Mammary epithelial cell (primary cell): ENCODE data around the gene PLEKHM1.
"Not testable (repeated sequence)": the region's sequence is repeated elsewhere in the genome, so short reads cannot be mapped to it uniquely, and the experiment has no call there.

Experiments
- CTCF ChIP-seq, 2 donors: IDR thresholded peaks in 1 of 2; conservative IDR thresholded peaks in 1 of 2; 2 replicates each; pipeline ENCODE4 v1.5.1; 2011 to 2012; ENCODE audit warnings: inconsistent platforms in 2 of 2, low read length in 2 of 2, mild to moderate bottlenecking in 2 of 2, control low read depth in 1 of 2, low read depth in 1 of 2; ENCODE audit not compliant: insufficient read depth in 1 of 2; ENCODE audit errors: extremely low read depth in 1 of 2
- EZH2 ChIP-seq: IDR thresholded peaks from 2 replicates; pipeline ENCODE4 v1.6.1; 2012; ENCODE audit warnings: low read length, inconsistent platforms, borderline replicate concordance

GRCh38 chr17:45461524-45462327, 28.8 kb downstream of the PLEKHM1 start:
- not testable (repeated sequence) for TF ChIP-seq CTCF (conservative IDR thresholded peaks at IDR 0.05 in 1 of 2, IDR thresholded peaks at IDR 0.05 in 1 of 2; ENCODE audit: extremely low read depth in 1 of 2, insufficient read depth in 1 of 2, low read depth in 1 of 2, low read length in 2 of 2); EZH2
